Measurements from ENCODE around the gene GGT6.
"Not testable (repeated sequence)": the region's sequence is repeated elsewhere in the genome, so short reads cannot be mapped to it uniquely, and the experiment has no call there.

GRCh38 chr17:4604736-4605135, 44.4 kb upstream of the GGT6 start:
- not testable (repeated sequence) for TF ChIP-seq CTCF (tag by site-specific recombination; IDR thresholded peaks at IDR 0.05); ZBTB21 (tag by site-specific recombination; IDR thresholded peaks at IDR 0.05); GLI2 (tag by site-specific recombination; IDR thresholded peaks at IDR 0.05; ENCODE audit: borderline replicate concordance, low read depth); GLIS2 (tag by site-specific recombination; IDR thresholded peaks at IDR 0.05); PRDM4 (tag by site-specific recombination; IDR thresholded peaks at IDR 0.05); ATF2 (tag by site-specific recombination; IDR thresholded peaks at IDR 0.05; ENCODE audit: low read depth); ZSCAN30 (tag by site-specific recombination; IDR thresholded peaks at IDR 0.05); REST (tag by site-specific recombination; IDR thresholded peaks at IDR 0.05); ZNF626 (tag by site-specific recombination; IDR thresholded peaks at IDR 0.05)

Data from HEK293 (cell line).